Stimulated activated CD8-positive, alpha-beta memory T cell treated with anti-CD3 and anti-CD28 coated beads, Interleukin-12 subunit alpha, Interleukin-12 subunit beta, amount 100 ng/mL, for 4 hours (primary cell): Measurements from ENCODE around the gene SURF6.
"Not testable (repeated sequence)": the region's sequence is repeated elsewhere in the genome, so short reads cannot be mapped to it uniquely, and the experiment has no call there.

Experiments
- DNase-seq: peaks from one replicate; pipeline ENCODE4 v3.0.0-alpha.2; 2020; ENCODE audit warnings: low read depth

Gene SURF6

DNA sequence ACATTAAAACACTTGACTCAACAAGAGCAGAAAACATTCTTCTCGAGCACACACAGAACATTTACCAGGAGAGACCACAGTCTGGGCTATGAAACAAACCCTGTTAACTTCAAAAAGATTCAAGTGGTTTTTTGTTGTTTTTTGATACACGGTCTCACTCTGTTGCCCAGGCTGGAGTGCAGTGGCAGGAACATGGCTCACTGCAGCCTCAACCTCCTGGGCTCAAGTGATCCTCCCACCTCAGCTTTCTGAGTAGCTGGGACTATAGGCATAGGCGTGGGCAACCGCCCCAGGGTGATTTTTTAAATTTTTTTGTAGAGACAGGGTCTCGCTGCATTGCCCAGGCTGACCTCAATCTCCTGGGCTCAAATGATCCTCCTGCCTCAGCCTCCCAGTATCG is 9.0 kb downstream of the SURF6 start:
- DNase-seq = not testable (repeated sequence)

DNA sequence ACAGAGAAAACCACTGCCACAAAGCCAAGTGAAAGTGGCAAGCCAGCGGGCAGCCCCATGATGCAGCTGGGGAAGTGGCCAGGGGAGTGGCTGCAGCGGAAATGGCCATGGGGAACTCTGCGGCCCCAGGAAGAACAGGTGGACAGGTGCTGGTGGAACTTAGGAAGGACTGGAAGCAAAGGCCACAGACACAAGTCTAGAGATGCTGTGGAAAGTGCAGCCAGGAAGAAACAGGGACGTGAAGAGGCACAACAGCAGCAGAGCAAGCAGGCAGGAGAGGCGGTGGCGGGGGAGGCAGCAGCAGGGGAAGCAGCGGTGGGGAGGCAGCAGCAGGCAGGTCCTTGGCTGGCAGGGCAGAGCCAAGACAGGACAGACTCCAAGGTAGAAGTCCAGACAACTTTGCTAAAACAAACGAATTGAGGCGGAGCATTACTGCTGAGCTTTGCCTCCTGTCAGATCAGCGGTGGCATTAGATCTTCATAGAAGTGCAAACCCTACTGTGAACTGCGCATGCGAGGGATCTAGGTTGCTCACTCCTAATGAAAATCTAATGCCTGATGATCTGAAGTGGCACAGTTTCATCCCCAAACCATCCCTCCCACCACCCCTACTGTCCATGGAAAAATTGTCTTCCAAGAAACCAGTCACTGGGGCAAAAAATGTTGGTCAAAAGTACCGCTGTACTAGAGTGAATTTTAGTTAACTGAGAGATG is 11.8 kb downstream of the SURF6 start:
- no peak for DNase-seq

DNA sequence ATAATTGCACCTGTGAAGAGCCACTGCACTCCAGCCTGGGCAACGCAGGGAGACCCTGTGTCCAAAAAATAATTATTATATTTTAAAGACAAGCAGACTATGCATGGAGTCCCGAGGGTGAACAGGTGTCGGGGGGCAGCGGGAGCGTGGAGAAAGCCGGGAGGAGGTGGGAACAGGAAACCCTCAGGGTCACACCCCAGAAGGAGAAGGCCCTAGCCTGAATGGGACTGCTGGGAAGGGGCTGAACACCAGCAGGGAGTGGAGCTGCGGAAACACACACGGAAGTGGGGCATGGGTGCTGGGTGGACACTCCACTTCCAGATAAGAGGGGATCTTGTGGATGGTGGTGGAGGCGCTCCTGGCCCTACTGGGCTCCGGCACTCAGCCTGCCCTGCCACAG is 12.8 kb downstream of the SURF6 start:
- DNase-seq = no peak

DNA sequence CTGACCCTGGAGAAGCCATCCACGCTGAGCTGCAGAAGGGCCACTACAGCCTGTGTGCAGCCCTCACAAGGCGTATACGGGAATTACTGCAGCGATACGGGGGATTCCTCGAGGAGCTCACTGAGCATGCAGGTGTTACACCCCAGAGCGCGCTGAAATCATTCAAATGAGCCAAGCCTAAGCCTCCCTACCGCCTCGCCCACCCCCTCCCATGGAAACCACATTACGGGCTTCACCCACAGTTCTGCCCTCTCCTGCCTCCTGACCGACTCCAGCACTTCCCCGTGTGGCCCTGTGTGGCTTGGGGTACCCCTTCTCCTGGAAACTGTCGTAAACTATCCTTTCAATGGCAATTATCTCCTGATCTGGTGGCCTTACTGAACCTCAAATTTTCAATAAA is 13.3 kb downstream of the SURF6 start:
- no peak for DNase-seq

DNA sequence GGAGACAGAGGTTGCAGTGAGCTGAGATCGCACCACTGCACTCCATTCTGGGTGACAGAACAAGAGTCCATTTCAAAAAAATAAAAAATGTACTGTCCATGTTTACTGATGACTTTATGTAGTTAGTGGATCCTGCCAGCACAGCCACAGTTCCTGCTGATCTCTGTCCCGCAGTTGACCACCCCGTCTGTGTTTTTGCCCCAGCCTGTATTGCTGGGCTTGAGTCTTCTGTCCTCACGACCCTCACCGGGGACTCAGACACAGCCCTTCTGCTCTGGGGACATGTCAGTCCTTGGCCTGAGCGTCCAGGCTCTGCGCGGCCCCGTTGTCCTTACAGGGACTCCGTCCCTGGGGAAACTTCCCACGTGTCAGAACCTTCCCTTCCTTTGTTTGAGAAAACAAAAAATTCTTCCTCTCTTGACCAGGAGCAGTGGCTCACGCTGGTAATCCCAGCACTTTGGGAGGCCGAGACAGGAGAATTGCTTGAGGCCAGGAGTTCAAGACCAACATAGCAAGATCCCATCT is 14.5 kb downstream of the SURF6 start:
- DNase-seq = no peak

DNA sequence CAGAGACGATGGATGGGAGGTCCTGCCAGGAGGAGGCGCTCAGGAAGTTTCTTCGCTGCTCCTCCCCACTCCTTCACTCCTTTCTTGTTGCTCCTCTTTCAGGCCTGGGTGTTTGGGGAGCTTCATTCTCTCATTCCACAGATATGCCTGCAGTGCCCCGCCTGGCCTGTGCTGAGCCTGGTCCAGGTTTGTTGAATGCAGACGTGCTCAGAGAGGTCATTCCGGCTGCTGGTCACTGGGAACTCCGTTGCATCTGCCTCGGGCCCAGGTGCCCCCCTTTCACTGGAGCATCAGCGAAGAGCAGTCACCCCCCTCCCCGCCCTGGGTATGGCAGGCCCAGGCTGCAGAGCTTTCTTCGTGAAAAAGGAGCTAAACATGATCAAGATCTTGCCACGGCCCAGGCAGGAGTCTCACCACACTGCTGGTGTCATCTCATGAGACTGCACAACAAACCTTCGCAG is 15.5 kb downstream of the SURF6 start:
- DNase-seq = no peak

DNA sequence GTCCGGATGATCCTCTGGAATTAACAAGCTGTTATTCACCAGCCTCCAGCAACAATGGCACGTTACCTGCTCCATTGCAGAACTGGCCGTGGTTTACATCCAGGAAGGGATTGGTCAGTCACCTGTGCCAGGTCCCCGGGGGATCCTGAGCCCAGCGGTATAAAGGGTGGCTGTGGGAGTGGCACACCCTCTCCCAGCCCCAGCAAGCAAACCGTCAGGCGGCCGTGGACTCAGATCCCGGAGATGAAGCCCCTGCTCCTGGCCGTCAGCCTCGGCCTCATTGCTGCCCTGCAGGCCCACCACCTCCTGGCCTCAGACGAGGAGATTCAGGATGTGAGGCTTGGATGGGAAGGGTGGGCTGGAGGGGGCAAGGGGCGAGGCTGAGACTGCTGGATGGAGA is 18.4 kb downstream of the SURF6 start:
- not testable (repeated sequence) for DNase-seq

DNA sequence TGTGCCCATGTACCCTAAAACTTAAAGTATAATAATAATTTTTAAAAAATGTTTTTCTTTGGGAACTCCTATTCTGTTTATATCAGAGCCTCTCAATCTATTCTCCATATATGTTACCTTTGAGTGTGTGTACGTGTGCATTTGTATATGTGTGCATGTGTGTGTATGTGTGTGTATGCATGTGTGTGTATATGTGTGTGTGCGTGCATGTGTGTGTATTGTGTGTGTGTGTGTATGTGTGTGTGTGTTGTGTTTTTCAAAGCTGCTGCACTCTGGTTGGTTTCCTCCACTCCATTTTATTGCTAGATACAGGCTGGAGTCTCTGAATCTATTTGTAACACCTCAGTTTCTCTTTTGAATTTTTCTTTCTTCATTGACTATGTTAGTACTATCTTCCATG is 20.0 kb downstream of the SURF6 start:
- DNase-seq = no peak

DNA sequence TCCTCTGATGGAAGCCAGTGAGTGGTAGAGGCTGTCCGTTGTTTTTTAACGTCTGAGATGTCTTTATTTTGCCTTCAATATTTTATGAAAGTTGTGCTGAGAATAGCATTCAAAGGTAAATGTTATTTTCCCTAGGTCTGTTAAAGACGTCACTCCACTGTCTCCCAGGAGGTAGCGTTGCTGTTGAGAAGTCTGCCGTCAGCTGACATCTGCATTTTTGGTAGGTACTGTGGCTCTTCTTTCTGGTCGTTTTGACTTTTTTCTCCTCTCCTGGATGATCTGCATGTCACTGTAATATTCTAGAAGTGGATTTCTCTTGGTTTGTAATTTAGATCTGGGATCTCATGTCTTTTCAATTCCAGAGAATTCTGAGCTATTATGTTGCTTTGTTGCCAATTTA is 26.4 kb downstream of the SURF6 start:
- DNase-seq = no peak

DNA sequence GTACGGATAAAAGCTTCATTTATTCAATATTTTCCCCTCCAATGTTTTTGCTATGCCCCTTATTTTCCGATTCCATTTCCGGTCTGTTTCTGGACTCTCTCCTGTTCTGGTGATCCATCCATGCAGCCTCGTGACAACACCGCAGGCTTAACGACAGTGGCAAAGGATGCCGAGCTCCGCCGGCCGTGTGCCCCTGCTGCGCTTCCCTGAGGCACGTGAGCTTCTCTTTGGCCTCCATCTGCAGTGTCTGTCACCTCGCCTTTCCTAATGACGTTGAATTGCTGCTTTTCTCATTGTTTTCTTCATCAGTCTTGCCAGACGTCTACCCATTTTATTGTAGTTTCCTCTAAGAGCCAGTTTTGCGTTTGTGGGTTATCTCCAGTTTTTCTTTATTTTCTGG is 28.7 kb downstream of the SURF6 start:
- DNase-seq = no peak

DNA sequence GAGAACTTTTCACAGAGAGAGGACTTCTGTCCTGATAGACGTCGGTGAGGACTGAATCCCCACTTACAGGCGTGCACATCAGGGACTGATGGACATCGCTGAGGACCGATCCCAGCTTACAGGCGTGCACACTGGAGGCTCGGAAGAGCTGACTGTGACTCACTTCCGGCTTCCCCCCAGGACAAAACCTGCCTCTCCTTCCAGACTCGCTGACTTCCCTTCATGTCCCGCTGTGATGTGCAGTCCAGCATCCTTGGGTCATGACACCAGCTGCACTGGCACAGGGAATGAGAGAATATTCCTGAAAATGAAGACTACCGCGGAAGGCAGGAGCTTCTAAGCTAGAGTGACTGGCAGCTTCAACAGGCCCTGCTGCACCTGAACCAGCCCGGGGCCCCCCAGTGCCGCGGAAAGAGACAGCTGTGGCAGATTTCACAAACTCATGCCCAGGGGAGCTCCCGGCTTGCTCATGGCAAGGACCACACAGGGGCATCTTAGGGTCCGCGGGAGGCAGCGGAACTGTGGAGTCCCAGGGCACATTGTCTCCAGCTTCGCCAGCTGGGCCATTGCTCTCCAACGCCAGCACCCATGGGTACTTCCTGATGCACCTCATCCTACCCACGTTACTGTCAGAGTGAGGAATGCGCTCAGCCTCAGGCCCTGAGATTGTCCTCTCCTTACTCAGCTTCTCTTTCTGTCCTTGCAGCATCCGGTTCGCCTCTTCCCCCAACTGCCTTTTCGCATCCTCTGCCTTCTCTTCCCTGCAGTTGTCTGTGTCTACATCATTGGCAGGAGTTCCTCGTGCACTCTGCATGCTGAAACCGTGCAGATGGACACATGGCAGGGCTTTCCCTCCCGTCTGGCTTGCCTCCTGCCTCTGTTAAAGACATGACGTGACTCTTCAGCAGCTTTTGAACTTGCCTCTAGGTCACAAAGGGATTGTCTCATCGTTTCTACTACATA is 29.5 kb downstream of the SURF6 start:
- DNase-seq = no peak

DNA sequence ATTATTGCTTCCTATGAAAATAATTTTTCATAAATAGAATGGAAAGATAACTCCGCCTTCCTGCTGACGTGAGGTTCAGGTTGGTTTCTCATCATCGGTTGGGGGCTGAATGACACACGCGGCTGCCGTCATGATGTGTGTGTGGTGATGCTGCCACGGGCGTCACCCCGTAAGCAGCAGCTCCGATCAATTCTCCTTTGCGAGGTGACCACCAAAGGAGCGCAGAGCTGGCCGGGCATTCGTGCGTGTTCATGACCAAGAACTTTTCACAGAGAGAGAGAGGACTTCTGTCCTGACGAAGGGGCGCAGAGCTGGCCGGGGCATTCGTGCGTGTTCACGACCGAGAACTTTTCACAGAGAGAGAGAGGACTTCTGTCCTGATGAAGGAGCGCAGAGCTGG is 30.3 kb downstream of the SURF6 start:
- no peak for DNase-seq

DNA sequence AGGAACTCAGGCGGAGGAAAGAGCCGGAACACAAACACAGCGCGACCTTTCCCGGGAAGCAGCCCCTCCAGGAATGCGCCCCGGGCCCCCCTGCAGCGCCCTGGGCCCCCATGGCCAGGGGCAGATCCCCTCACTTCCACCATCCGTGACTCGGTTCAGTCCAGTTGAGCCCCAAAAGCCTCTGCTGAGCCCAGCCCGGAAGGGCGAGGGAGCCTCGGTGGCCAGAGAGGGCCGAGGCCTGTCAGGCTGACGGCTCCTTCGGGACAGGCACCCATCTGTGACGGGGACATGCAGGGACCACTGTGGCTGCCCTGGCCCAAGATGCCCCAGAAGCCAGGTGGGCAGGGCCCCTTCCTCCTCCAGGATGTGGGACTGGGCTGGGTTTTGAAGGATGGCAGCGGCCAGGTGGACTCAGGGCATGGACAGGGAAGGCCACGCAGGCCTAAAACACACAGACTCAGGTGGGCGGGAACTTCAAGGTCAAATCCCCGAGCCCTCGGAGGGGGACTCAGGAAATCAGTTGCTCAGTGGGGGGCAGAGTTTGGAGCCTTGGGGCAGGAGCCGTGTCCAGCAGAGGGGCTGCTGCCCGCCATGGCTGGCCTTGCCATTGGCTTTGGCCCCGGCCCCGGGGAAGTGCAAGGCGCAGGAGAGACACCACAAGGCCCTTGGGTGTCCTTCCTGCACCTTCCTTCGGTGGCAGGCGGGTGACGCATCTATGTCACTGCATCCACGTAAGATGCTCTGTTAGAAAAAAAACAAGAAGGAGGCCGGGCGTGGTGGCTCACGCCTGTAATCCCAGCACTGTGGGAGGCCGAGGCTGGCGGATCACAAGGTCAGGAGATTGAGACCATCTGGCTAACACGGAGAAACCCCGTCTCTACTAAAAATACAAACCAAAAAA is 31.3 kb downstream of the SURF6 start:
- no peak for DNase-seq

DNA sequence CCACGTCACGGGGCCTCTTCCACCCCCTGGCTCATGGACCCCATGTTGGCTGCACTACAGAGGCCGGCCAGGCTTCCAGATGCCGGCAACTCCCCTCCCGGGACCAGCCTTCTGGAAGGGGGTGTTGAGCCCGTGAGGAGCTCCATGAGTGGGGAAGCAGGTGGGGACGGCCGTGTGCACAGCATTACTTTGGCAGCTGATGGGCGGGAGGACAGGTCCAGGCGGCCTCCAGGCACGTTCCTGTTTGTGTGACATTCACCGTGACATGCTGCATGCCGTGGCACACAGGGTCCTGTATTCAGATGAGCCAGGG is 31.9 kb downstream of the SURF6 start:
- DNase-seq = no peak

DNA sequence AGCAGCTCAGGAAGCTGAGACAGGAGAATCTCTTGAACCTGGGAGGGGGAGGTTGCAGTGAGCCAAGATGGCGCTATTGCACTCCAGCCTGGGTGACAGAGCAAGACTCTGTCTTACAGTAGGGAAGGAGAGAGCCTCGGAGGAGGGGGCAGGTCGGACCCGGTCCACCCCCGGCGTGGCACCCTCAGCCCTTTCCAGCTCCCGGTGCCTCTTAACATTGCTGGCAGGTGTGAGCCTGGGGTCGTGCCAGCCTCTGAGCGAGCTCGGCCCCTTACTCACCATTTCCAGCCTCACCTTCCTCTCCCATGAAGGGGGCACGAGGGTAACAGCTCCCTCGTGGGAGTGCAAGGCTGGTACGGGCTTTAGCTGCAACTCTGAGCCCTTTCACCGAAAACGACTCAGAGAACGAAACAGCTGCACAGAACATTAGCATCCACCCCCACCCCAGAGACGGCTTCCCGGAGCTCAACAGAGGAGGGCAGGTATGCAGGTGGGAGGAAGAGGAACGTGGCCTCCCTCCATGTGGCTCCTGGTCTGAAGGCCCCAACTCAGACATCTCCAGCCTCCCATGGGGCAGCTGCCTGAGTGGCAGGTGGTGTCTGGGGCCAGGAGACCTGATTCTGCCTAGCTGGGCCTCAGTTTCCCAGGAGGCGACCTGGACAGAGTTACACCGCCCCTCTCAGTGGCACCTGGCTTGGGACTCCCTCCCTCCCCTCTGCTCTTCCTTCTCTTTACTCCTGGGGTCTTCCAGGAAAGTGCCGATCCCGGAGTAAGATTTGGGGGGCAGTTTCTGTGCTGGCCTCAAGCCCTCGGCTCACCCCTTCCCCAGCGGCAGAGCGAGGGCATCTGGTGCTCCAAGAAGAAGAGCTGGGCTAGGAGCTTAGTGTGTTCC is 32.5 kb downstream of the SURF6 start:
- DNase-seq = no peak

DNA sequence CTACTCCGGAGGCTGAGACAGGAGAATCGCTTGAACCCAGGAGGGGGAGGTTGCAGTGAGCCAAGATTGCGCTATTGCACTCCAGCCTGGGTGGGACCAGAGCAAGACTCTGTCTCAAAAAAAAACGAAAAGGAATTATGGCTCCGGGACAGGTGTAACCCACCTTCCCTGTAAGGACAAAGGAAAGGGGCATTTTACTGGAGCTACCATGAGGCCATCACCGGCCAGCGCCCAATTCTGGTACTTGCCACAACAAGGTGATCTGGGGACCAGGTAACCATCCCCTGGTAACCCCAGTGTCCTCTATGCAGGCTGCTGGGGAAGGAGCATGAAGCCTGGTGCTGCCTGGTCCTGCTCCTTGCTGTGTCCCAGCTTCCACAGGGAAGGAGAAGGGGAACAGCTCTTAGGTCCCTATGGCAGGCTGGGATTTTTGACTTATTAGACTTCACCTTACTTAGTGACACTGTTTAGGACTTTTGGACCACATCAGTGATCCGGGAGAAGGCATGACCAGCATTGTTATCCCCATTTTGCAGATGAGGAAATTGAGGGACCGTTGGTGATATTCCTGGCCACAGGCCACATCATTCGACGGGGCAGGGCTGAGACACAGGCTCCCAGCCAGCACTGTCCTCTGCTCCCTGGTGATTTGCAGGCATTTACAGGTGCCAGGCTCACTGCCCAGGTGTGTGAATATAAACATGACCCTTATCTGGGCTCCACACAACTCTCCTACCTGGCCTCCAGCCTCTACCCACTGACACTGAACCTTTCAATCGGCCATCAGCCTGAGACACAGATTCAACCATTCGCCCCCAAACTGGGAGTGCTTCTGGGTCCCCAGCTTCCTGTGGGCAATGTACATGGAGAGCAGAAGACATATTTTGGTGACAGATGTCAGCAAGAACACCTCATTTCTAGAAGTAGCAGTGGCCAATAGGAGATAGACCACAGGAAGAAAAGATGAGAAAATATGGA is 34.4 kb downstream of the SURF6 start:
- DNase-seq = no peak

DNA sequence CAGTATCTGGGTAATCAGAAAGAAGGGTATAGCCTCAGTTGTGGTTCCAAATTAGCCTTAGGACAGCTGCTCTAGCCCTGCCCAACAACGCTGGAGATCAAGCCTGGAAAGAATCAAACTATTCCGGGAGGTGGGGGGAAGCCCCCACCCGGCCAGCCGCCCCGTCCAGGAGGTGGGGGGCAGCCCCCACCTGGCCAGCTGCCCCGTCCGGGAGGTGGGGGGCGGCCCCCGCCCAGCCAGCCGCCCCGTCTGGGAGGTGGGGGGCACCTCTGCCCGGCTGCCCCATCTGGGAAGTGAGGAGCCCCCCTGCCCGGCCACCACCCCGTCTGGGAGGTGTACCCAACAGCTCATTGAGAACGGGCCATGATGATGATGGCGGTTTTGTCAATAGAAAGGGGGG is 36.0 kb downstream of the SURF6 start:
- not testable (repeated sequence) for DNase-seq

DNA sequence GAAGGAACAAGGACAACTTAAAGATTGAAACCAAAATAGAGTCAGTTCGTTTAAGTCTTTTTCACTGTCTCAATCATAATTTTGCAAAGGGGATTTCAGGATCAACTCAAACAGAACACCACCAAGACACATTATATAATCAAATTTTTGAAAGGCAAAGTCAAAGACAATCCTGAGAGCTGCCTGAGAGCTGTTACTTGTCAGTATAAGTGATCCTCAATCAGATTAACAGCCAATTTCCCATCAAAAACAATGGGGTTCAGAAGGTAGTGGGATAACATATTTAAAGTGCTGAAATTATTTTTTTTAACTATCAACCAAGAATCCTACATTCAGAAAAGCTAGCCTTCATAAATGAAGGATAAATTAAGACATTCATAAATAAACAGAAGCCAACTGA is 41.7 kb downstream of the SURF6 start:
- no peak for DNase-seq

DNA sequence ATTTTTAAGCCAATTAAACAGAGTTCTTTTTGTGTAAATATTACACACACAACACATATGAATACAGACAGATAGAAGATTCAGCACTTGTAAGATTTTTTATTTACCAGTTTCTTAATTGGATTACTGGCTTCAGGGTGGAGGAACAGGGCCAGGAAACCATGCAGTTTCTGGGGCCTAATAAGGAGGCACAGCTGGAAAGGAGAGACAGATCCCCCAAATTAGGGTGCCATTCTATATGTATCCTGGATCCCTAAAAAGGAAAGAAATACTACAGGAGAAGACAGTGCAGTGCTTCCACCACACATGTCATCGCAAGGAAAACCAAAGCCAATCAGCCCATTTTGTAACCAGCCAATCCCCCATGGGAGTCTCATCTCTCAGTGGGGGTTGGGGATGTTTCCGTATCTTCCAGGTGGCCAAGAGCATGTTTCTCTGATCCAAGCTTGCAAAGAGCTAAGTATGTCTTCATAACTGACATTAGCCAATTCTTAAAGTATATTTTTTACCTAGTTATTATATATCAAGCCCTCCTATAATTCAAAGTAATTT is 45.2 kb downstream of the SURF6 start:
- no peak for DNase-seq

DNA sequence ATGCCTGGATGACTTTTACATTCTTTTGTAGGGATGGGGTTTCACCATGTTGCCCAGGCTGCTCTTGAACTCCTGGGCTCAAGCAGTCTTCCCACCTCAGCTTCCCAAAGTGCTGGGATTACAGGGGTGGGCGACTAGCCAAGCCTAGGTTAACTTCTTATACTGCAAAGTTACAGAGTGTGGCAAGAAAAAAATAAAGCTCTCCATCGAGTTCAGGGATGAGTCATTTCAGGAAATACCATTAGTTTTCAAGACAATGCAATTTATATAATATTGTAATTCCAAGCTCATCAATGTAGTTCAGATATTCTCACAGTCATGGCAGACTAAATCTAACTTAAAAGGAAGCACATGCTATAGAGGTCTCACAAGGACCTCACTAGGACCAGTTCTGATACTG is 49.5 kb downstream of the SURF6 start:
- DNase-seq = no peak
